Tibial nerve (tissue), 3 donors: ENCODE data around the gene NKD1.

ENCODE experiments used
- CTCF ChIP-seq, 5 experiments: fragments of 200-600 bp in 3 of 5; fragments of 450-650 bp in 2 of 5; sonication (generic) in 3 of 5; IDR thresholded peaks; one replicate each; pipeline ENCODE4 v1.5.1; 2016 to 2019; ENCODE audit warnings: antibody characterized with exemption in 5 of 5, mild to moderate bottlenecking in 3 of 5, moderate library complexity in 2 of 5
- POLR2A ChIP-seq, 2 donors: fragments of 450-650 bp; IDR thresholded peaks; one replicate each; pipeline ENCODE4 v1.6.1; 2017; ENCODE audit warnings: antibody characterized with exemption in 2 of 2, mild to moderate bottlenecking in 2 of 2, moderate library complexity in 2 of 2

GRCh38 chr16:50501251-50501650 lies 46.9 kb upstream of the NKD1 start:
- TF ChIP-seq CTCF (IDR thresholded peaks at IDR 0.05) (no peak), POLR2A (IDR thresholded peaks at IDR 0.05) (no peak)
